H1 (cell line): ENCODE results near the gene MBOAT2. TPM values are rescaled to one million over a fixed set of nuclear protein-coding genes. Genes with fewer than 3 reads are reported as not detected.

ENCODE experiments used
- CTCF ChIA-PET: fragments of 300-600 bp; sonication (Branson Sonifier 250); formaldehyde crosslinking; loops from one replicate; lab custom pipeline; 2021; ENCODE audit not compliant: partially characterized antibody; lab: Charles Lee
- POLR2A ChIA-PET: fragments of 300-600 bp; sonication (Branson Sonifier 250); formaldehyde crosslinking; loops from one replicate; lab custom pipeline; 2021; ENCODE audit warnings: inconsistent platforms; ENCODE audit not compliant: partially characterized antibody; lab: Charles Lee
- DNase-seq, 2 experiments: peaks; one replicate each; pipeline versions ENCODE4 v3.0.0 to v3.0.0-alpha.2; 2010 to 2022; ENCODE audit warnings: low spot score in 2 of 2, low read depth in 1 of 2, mixed read lengths in 1 of 2
- FAIRE-seq: peaks from 2 replicates; lab custom pipeline; 2011; peaks lifted over from hg19 to GRCh38; lab: Jason Lieb, UNC
- H2AFZ ChIP-seq: 2 replicates; pipeline ENCODE4 v1.8.1; 2012; ENCODE audit warnings: low read length, inconsistent platforms
- H2AK5ac ChIP-seq: 2 replicates; pipeline ENCODE4 v1.6.1; 2013; ENCODE audit warnings: low read depth, low read length
- H2BK120ac ChIP-seq: replicated peaks from 2 replicates; pipeline ENCODE3; 2013; ENCODE audit warnings: low read depth, low read length, inconsistent platforms
- H2BK12ac ChIP-seq: 2 replicates; pipeline ENCODE4 v1.6.1; 2013; ENCODE audit warnings: low read depth, low read length
- H2BK15ac ChIP-seq: 2 replicates; pipeline ENCODE4 v1.6.1; 2013; ENCODE audit warnings: low read length
- H2BK20ac ChIP-seq: 2 replicates; pipeline ENCODE4 v1.6.1; 2013; ENCODE audit warnings: low read length
- H2BK5ac ChIP-seq: 2 replicates; pipeline ENCODE4 v1.6.1; 2013; ENCODE audit warnings: low read depth, low read length
- H3K14ac ChIP-seq: 2 replicates; pipeline ENCODE4 v1.6.1; 2013; ENCODE audit warnings: inconsistent platforms; ENCODE audit not compliant: insufficient read length
- H3K18ac ChIP-seq: 2 replicates; pipeline ENCODE4 v1.6.1; 2013; ENCODE audit warnings: low read length; ENCODE audit errors: extremely low read depth
- H3K23ac ChIP-seq: 2 replicates; pipeline ENCODE4 v1.6.1; 2013; ENCODE audit warnings: inconsistent platforms; ENCODE audit not compliant: insufficient read length
- H3K23me2 ChIP-seq: 2 replicates; pipeline ENCODE4 v1.6.1; 2013; ENCODE audit warnings: low read depth, low read length
- H3K27ac ChIP-seq: 2 replicates; pipeline ENCODE4 v1.6.1; 2011; ENCODE audit warnings: low read depth, low read length, inconsistent platforms
- H3K27me3 ChIP-seq, 4 experiments: replicated peaks in 1 of 4; 1 replicate in 1 of 4; 2 replicates in 3 of 4; pipeline versions ENCODE4 v1.6.1 to v1.8.1; 2011 to 2013; ENCODE audit warnings: low read length in 3 of 4, mild to moderate bottlenecking in 3 of 4, inconsistent platforms in 2 of 4, mixed read lengths in 2 of 4, moderate library complexity in 1 of 4; ENCODE audit not compliant: control insufficient read depth in 3 of 4, insufficient read depth in 3 of 4; ENCODE audit errors: extremely low read depth in 1 of 4
- H3K36me3 ChIP-seq, 4 experiments: 2 replicates each; pipeline versions ENCODE4 v1.6.1 to v1.8.1; 2011 to 2013; ENCODE audit warnings: mild to moderate bottlenecking in 4 of 4, low read length in 3 of 4, moderate library complexity in 2 of 4, control low read depth in 1 of 4, inconsistent platforms in 1 of 4; ENCODE audit not compliant: insufficient read depth in 4 of 4, control insufficient read depth in 2 of 4
- H3K4ac ChIP-seq: replicated peaks from 2 replicates; pipeline ENCODE3; 2013; ENCODE audit warnings: low read length, low read depth, mixed read lengths, inconsistent platforms; ENCODE audit not compliant: insufficient read length
- H3K4me1 ChIP-seq, 4 experiments: replicated peaks in 1 of 4; 1 replicate in 1 of 4; 2 replicates in 3 of 4; pipeline versions ENCODE4 v1.6.1 to v1.8.1; 2011 to 2013; ENCODE audit warnings: low read length in 3 of 4, inconsistent platforms in 2 of 4, mixed read lengths in 1 of 4; ENCODE audit not compliant: insufficient read depth in 4 of 4, control insufficient read depth in 3 of 4
- H3K4me2 ChIP-seq, 2 experiments: 2 replicates each; pipeline versions ENCODE4 v1.6.1 to v1.8.1; 2011 to 2013; ENCODE audit warnings: low read depth in 2 of 2, low read length in 2 of 2, control low read depth in 1 of 2, inconsistent platforms in 1 of 2, mild to moderate bottlenecking in 1 of 2; ENCODE audit not compliant: insufficient read depth in 1 of 2
- H3K4me3 ChIP-seq, 4 experiments: fragments of 200-600, 300-600 bp in 1 of 4; sonication (generic), shearing (Covaris generic), sonication (Bioruptor Twin) in 1 of 4; 2 replicates each; pipeline versions ENCODE4 v1.5.1 to v1.8.1; 2011 to 2016; ENCODE audit warnings: low read length in 4 of 4, low read depth in 3 of 4, control low read depth in 2 of 4, inconsistent platforms in 2 of 4, mild to moderate bottlenecking in 2 of 4, mixed read lengths in 1 of 4, moderate library complexity in 1 of 4; ENCODE audit not compliant: insufficient read depth in 2 of 4; ENCODE audit errors: extremely low read depth in 1 of 4
- H3K56ac ChIP-seq: replicated peaks from 2 replicates; pipeline ENCODE3; 2013; ENCODE audit warnings: low read depth, mild to moderate bottlenecking, mixed read lengths, low read length, inconsistent platforms; ENCODE audit not compliant: insufficient read length
- H3K79me1 ChIP-seq: 2 replicates; pipeline ENCODE4 v1.6.1; 2013; ENCODE audit warnings: low read depth, low read length, control low read depth
- H3K79me2 ChIP-seq, 2 experiments: 2 replicates each; pipeline versions ENCODE4 v1.6.1 to v1.8.1; 2012 to 2013; ENCODE audit warnings: low read length in 2 of 2, mild to moderate bottlenecking in 2 of 2, inconsistent platforms in 1 of 2; ENCODE audit not compliant: insufficient read depth in 2 of 2, control insufficient read depth in 1 of 2
- H3K9ac ChIP-seq, 4 experiments: replicated peaks in 1 of 4; 1 replicate in 1 of 4; 2 replicates in 3 of 4; pipeline versions ENCODE4 v1.6.1 to v1.8.1; 2011 to 2013; ENCODE audit warnings: low read depth in 3 of 4, low read length in 3 of 4, control low read depth in 2 of 4, mild to moderate bottlenecking in 2 of 4, moderate library complexity in 2 of 4, inconsistent platforms in 1 of 4; ENCODE audit errors: extremely low read depth in 1 of 4
- H3K9me3 ChIP-seq, 2 experiments: 2 replicates each; pipeline versions ENCODE4 v1.6.1 to v1.8.1; 2012 to 2013; ENCODE audit warnings: mild to moderate bottlenecking in 2 of 2, moderate library complexity in 2 of 2, control low read depth in 1 of 2, inconsistent platforms in 1 of 2, low read depth in 1 of 2, low read length in 1 of 2, mixed read lengths in 1 of 2; ENCODE audit not compliant: insufficient read depth in 2 of 2
- H4K20me1 ChIP-seq, 2 experiments: replicated peaks in 1 of 2; 2 replicates each; pipeline versions ENCODE3 to v1.8.1; 2011 to 2013; ENCODE audit warnings: inconsistent platforms in 2 of 2, low read length in 2 of 2, mild to moderate bottlenecking in 1 of 2; ENCODE audit not compliant: insufficient read depth in 2 of 2, control insufficient read depth in 1 of 2
- H4K5ac ChIP-seq: 2 replicates; pipeline ENCODE4 v1.6.1; 2013; ENCODE audit warnings: low read length, low read depth, mixed read lengths, inconsistent platforms; ENCODE audit not compliant: insufficient read length
- H4K8ac ChIP-seq: 2 replicates; pipeline ENCODE4 v1.8.0; 2013; ENCODE audit warnings: mild to moderate bottlenecking, moderate library complexity, low read length, inconsistent platforms; ENCODE audit not compliant: insufficient read depth; ENCODE audit errors: extremely low read depth
- H4K91ac ChIP-seq: replicated peaks from 2 replicates; pipeline ENCODE3; 2013; ENCODE audit warnings: low read length, mixed read lengths, inconsistent platforms; ENCODE audit not compliant: insufficient read length
- ATF3 ChIP-seq: IDR thresholded peaks from 2 replicates; pipeline ENCODE4 v1.6.1; 2011; ENCODE audit warnings: low read depth, mild to moderate bottlenecking, low read length; ENCODE audit not compliant: insufficient read depth
- BRCA1 ChIP-seq: IDR thresholded peaks from 2 replicates; pipeline ENCODE4 v1.6.1; 2012; ENCODE audit warnings: low read depth, low read length, improper control_type of control experiment
- CBX8 ChIP-seq: fragments of 300-800, 300-1000 bp; sonication (generic); IDR thresholded peaks from 2 replicates; pipeline ENCODE4 v1.7.1; 2016; ENCODE audit warnings: low read depth, low read length, borderline replicate concordance
- CHD2 ChIP-seq: IDR thresholded peaks from 2 replicates; pipeline ENCODE4 v1.6.1; 2012; ENCODE audit warnings: low read length, improper control_type of control experiment
- EGR1 ChIP-seq: IDR thresholded peaks from 2 replicates; pipeline ENCODE4 v1.6.1; 2011; ENCODE audit warnings: low read depth, low read length, borderline replicate concordance
- EZH2 ChIP-seq: fragments of 200-600 bp; sonication (generic); IDR thresholded peaks from 2 replicates; pipeline ENCODE4 v1.7.1; 2012; ENCODE audit warnings: low read depth, mild to moderate bottlenecking, moderate library complexity, low read length, inconsistent platforms; ENCODE audit not compliant: severe bottlenecking
- GABPA ChIP-seq: IDR thresholded peaks from 2 replicates; pipeline ENCODE4 v1.6.1; 2011; ENCODE audit warnings: mild to moderate bottlenecking, low read length, moderate library complexity, borderline replicate concordance; ENCODE audit not compliant: insufficient read depth
- JUN ChIP-seq: IDR thresholded peaks from 2 replicates; pipeline ENCODE4 v1.6.1; 2011; ENCODE audit warnings: low read depth, mild to moderate bottlenecking, improper control_type of control experiment, low read length
- NRF1 ChIP-seq: IDR thresholded peaks from 2 replicates; pipeline ENCODE4 v1.6.1; 2011; ENCODE audit warnings: mild to moderate bottlenecking, low read depth, low read length, improper control_type of control experiment
- RFX5 ChIP-seq: IDR thresholded peaks from 2 replicates; pipeline ENCODE4 v1.6.1; 2011; ENCODE audit warnings: low read depth, low read length, improper control_type of control experiment, borderline replicate concordance
- RXRA ChIP-seq: IDR thresholded peaks from 2 replicates; pipeline ENCODE4 v1.6.1; 2011; ENCODE audit warnings: low read depth, mild to moderate bottlenecking, low read length, moderate library complexity; ENCODE audit not compliant: insufficient read depth
- SIRT6 ChIP-seq: IDR thresholded peaks from one replicate; pipeline ENCODE4 v1.7.1; 2012; ENCODE audit warnings: low read length, inconsistent platforms
- TBP ChIP-seq: IDR thresholded peaks from 2 replicates; pipeline ENCODE4 v1.6.1; 2011; ENCODE audit warnings: low read depth, low read length, improper control_type of control experiment
- TCF12 ChIP-seq: IDR thresholded peaks from 2 replicates; pipeline ENCODE4 v1.6.1; 2011; ENCODE audit warnings: low read depth, mild to moderate bottlenecking, low read length
- WGBS, 2 experiments: shearing (Covaris generic) in 1 of 2; methylation state at CpG; one replicate each; pipeline versions ENCODE4 v1.1.6 to v1.1.7; 2013 to 2015; ENCODE audit warnings: low lambda C conversion rate in 2 of 2, mixed read lengths in 2 of 2, inconsistent platforms in 1 of 2, low coverage in 1 of 2, missing lambda C conversion rate in 1 of 2; ENCODE audit not compliant: insufficient replicate concordance in 2 of 2, insufficient coverage in 1 of 2, insufficient read length in 1 of 2; ENCODE audit errors: extremely low coverage in 1 of 2, missing lambda C conversion rate in 1 of 2; 5-methylcytosine and 5-hydroxymethylcytosine counted together
- polyA plus RNA-seq, 7 experiments: library from polyadenylated mRNA; depleted of rRNA in 3 of 7; stranded (reverse) in 5 of 7; unstranded in 2 of 7; fragments of >200 nt in 5 of 7; fragments of 200-250 nt in 2 of 7; gene quantifications; 1 replicate in 5 of 7; 2 replicates in 1 of 7; 4 replicates in 1 of 7; pipeline versions ENCODE4 v1.2.1 to v1.2.3, GENCODE V29; 2011 to 2013; ENCODE audit warnings: missing spikeins in 2 of 7, mixed read lengths in 2 of 7
- total RNA-seq: library from RNA; stranded (reverse); fragmentation: NEBNext Ultra II Directional; extraction: Animal tissue kit (Norgen Biotek cat#: 25700); gene quantifications from 2 replicates; pipeline ENCODE4 v1.2.1, GENCODE V29; 2021

The MBOAT2 gene
- total and polyA plus RNA-seq, 2 of the 8 experiments (the other 6 are each of a cell fraction or from before 2014, with no cell fraction given) = 11.2 to 23.4 TPM

GRCh38 chr2:8863331-8863953 is 140.0 kb downstream of the MBOAT2 start:
- H2AK5ac ChIP-seq = no peak overlapping the region
- no peak overlapping the region for H4K5ac ChIP-seq
- H3K79me1 ChIP-seq = no peaks in the 10 kb centered on the region
- H2BK120ac ChIP-seq = no peak overlapping the region
- no peaks in the 10 kb centered on the region; the same call in 1 of the 2 replicates for H3K23me2 ChIP-seq
- H3K4me1 ChIP-seq = no peaks in the 10 kb centered on the region
- no peak overlapping the region for H3K4me2 ChIP-seq
- no peak overlapping the region for H3K23ac ChIP-seq
- 84% methylated on average over 10 of the region's 10 CpGs; no CpG with 5 or more reads in 1 of the 2 experiments for WGBS, 2 experiments
- H3K4ac ChIP-seq = no peak overlapping the region
- H3K27me3 ChIP-seq = no peaks in the 10 kb centered on the region
- H4K8ac ChIP-seq = no peak overlapping the region
- H2BK15ac ChIP-seq = no peak overlapping the region
- no peak overlapping the region for H2BK20ac ChIP-seq
- FAIRE-seq (no peak), DNase-seq (no peak)
- H3K4me3 ChIP-seq = no peak overlapping the region
- no peak overlapping the region for H2AFZ ChIP-seq
- H3K79me2 ChIP-seq = no peaks in the 10 kb centered on the region
- H4K91ac ChIP-seq = no peak overlapping the region
- H3K36me3 ChIP-seq = no peaks in the 10 kb centered on the region; a peak in 1 of 8 replicates
- peaks cover 0 to 3% of the 10 kb centered on the region in 2 experiments for H4K20me1 ChIP-seq
- TF ChIP-seq CBX8 = no peak
- no peak for TF ChIP-seq JUN
- no peak for TF ChIP-seq EGR1
- TF ChIP-seq RFX5 = no peak
- no peak for TF ChIP-seq NRF1
- no peak for TF ChIP-seq EZH2
- no peak for TF ChIP-seq RXRA
- TF ChIP-seq TBP = no peak
- TF ChIP-seq TCF12 = no peak
- no peak for TF ChIP-seq SIRT6
- no peak for TF ChIP-seq BRCA1
- no peak for TF ChIP-seq CHD2
- no peak for TF ChIP-seq GABPA
- TF ChIP-seq ATF3 = no peak
- no peak overlapping the region for H3K27ac ChIP-seq
- H2BK5ac ChIP-seq = no peak overlapping the region
- H3K18ac ChIP-seq = no peak overlapping the region
- ChIA-PET CTCF (interaction anchor here (1.0 to 4.0 kb wide), 4 partner anchors 10 to 248 kb away, joined by 3 to 20 read pairs (median 12); no protein-coding TSS in a partner anchor), POLR2A (interaction anchor here (1.3 kb wide), 1 partner anchor 13 kb away, joined by 3 read pairs; no protein-coding TSS in a partner anchor)
- H2BK12ac ChIP-seq = no peak overlapping the region
- no peaks in the 10 kb centered on the region for H3K9me3 ChIP-seq
- H3K9ac ChIP-seq = no peak overlapping the region
- H3K14ac ChIP-seq = no peak overlapping the region
- H3K56ac ChIP-seq = no peak overlapping the region
